Measurements from ENCODE around the gene AP5S1. TPM values are rescaled to one million over a fixed set of nuclear protein-coding genes. Genes with fewer than 3 reads are reported as not detected.
A peak's percentile ranks its signal among the peaks of the same experiment; 100 is the strongest.

AP5S1 gene
- total RNA-seq, 1 donor from 2014 or later: 13.8 TPM

DNA sequence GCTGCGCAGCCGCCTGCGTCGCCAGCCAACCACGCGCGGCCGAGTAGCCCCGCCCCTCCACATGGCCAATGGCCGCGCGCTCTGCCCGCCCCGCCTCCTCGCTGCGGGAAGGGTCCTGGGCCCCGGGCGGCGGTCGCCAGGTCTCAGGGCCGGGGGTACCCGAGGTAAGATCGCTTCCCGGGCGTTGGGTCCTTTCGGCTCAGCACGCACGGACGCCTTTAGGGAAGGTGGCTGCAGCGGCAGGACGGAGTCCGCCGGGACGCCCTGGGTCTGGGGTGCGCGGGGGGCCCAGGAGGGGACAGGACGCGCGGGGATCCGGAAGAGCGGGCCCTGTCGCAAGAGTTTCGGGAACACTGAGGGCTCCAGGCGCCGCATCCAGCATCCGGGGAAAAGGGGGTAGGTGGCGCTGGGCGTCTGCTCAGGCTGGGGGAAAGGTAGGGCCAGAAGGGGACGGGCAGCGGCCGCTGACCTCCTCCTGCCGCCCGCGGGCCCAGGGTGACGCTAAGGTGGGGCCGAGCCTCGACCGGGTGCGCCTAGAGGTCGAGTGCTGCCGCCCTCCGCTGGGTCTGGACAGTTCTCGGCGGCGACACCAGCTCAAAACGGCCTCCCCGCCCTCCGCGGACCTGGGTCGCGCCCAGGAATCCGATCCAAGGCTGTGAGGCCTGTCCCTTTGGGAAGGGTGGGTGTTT, 26.5 kb downstream of the AP5S1 start, which contains the start of gene MAVS:
MAVS (plus strand) TSS at position 95 of the 689 bp plus-strand sequence. CDS start 7,791 bp downstream, outside the sequence.
- TF ChIP-seq, protein P1, sequence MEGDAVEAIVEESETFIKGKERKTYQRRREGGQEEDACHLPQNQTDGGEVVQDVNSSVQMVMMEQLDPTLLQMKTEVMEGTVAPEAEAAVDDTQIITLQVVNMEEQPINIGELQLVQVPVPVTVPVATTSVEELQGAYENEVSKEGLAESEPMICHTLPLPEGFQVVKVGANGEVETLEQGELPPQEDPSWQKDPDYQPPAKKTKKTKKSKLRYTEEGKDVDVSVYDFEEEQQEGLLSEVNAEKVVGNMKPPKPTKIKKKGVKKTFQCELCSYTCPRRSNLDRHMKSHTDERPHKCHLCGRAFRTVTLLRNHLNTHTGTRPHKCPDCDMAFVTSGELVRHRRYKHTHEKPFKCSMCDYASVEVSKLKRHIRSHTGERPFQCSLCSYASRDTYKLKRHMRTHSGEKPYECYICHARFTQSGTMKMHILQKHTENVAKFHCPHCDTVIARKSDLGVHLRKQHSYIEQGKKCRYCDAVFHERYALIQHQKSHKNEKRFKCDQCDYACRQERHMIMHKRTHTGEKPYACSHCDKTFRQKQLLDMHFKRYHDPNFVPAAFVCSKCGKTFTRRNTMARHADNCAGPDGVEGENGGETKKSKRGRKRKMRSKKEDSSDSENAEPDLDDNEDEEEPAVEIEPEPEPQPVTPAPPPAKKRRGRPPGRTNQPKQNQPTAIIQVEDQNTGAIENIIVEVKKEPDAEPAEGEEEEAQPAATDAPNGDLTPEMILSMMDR (IDR thresholded peaks at IDR 0.05; ENCODE audit: unreplicated experiment): no peak
- peak within 1 kb of the TSS; percentile 84 for H3K4me3 Mint-ChIP-seq

DNA sequence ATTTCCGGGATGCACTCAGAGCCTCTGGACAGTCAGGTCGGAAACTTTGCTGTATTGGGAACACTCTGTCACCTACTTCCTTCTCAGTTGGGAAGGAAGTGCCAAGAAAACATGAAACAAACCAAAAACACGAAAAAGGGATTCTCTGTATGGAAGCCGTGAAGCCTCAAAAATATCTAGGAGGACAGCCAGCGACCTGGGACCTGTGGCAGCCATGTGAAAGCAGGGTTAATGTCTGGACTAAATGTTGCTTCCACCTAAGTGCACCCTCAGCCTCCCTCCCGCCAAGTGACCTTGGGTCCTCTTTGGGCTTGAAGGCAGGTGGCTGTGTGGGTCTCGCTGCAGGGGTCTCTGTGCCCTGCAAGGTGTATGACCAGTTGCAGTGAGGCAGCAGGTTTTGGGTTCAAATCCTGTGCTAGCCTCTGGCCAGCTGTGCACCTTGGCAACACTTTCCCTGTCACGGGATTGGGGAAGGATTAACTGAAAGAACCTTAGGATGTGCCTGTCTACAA, 27.1 kb downstream of the AP5S1 start:
- peak overlapping the region; percentile 84 for H3K4me3 Mint-ChIP-seq
- TF ChIP-seq, protein P1 (IDR thresholded peaks at IDR 0.05; ENCODE audit: unreplicated experiment): no peak
- peaks cover 8% of the 10 kb centered on the region for H3K36me3 Mint-ChIP-seq
- no peaks in the 10 kb centered on the region for H3K27me3 Mint-ChIP-seq (ENCODE audit: low read depth)
- H3K9me3 Mint-ChIP-seq: no peaks in the 10 kb centered on the region
- H3K4me1 Mint-ChIP-seq: peaks cover 18% of the 10 kb centered on the region
- no peak for DNase-seq (ENCODE audit: low spot score in 2 of 2, unreplicated experiment in 2 of 2)
- H3K27ac Mint-ChIP-seq: peak overlapping the region; percentile 93

More for the DNA sequence above, 26.5 kb downstream of the AP5S1 start, which contains the start of gene MAVS:
- Mint-ChIP-seq H3K27me3 (ENCODE audit: low read depth) (no peaks in the 10 kb centered on the region), H3K36me3 (peaks cover 8% of the 10 kb centered on the region), H3K4me1 (peaks cover 18% of the 10 kb centered on the region), H3K9me3 (no peaks in the 10 kb centered on the region), H3K27ac (peak within 1 kb of the TSS; percentile 93)
- peak; percentile 80 to 91 for DNase-seq (ENCODE audit: low spot score in 2 of 2, unreplicated experiment in 2 of 2)

DNA sequence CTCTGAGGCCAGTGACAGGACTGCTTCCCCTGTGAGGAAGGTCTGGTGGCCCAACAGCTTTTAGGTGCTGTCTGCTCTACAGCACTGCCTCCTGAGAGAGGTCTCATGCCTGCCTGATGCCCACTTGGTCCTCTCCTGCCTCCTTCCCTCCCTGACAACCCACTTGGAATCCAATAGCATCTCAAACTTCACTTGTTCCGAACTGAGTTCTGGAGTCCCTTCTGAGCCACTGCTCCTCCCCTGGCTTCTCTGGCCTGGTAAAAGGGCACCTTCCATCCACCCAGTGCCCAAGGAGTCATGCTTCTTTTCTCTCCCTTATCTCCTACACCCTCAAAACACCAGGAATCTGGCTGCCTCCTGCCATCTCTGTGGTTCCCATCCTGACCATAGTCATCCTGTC, 28.2 kb downstream of the AP5S1 start:
- H3K9me3 Mint-ChIP-seq: no peaks in the 10 kb centered on the region
- no peak for DNase-seq (ENCODE audit: low spot score in 2 of 2, unreplicated experiment in 2 of 2)
- TF ChIP-seq, protein P1 (IDR thresholded peaks at IDR 0.05; ENCODE audit: unreplicated experiment): no peak
- H3K27ac Mint-ChIP-seq: peak overlapping the region; percentile 72
- peaks cover 8% of the 10 kb centered on the region for H3K36me3 Mint-ChIP-seq
- peak overlapping the region; percentile 84 for H3K4me3 Mint-ChIP-seq
- H3K4me1 Mint-ChIP-seq: peaks cover 18% of the 10 kb centered on the region
- H3K27me3 Mint-ChIP-seq (ENCODE audit: low read depth): no peaks in the 10 kb centered on the region

DNA sequence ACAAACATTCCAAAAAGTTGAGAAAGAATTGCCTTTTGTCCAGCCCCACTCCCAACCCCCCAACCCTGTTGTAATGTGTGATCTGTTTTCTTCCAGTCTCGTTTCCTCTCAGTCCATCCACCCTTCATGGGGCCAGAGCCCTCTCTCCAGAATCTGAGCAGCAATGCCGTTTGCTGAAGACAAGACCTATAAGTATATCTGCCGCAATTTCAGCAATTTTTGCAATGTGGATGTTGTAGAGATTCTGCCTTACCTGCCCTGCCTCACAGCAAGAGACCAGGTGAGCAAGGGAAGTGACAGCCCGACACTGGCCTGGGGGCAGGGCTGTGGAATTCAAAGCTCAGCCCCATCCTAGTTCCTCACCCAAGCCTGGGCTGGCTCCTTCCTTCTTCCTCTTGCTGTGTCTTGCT, 34.1 kb downstream of the AP5S1 start:
- peaks cover 22% of the 10 kb centered on the region for H3K36me3 Mint-ChIP-seq
- H3K4me3 Mint-ChIP-seq: no peak overlapping the region
- no peaks in the 10 kb centered on the region for H3K9me3 Mint-ChIP-seq
- H3K27me3 Mint-ChIP-seq (ENCODE audit: low read depth): no peaks in the 10 kb centered on the region
- no peaks in the 10 kb centered on the region for H3K4me1 Mint-ChIP-seq
- DNase-seq (ENCODE audit: low spot score in 2 of 2, unreplicated experiment in 2 of 2): no peak
- H3K27ac Mint-ChIP-seq: no peak overlapping the region
- TF ChIP-seq, protein P1 (IDR thresholded peaks at IDR 0.05; ENCODE audit: unreplicated experiment): no peak

DNA sequence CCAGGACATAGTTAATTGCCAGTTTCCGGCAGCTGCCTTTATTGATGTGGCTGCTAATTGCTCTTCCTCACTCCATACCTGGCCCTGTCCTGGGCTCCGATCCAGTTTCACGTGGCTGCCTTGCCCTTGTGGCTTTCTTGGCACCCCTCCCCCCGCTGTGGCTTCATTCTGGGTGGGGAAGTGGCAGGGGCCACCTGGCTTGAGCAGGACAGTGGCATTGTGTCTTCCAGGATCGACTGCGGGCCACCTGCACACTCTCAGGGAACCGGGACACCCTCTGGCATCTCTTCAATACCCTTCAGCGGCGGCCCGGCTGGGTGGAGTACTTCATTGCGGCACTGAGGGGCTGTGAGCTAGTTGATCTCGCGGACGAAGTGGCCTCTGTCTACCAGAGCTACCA, 37.1 kb downstream of the AP5S1 start:
- Mint-ChIP-seq H3K27ac (no peak overlapping the region), H3K4me3 (no peak overlapping the region), H3K9me3 (no peaks in the 10 kb centered on the region), H3K27me3 (ENCODE audit: low read depth) (no peaks in the 10 kb centered on the region), H3K4me1 (no peaks in the 10 kb centered on the region), H3K36me3 (peaks cover 33% of the 10 kb centered on the region)
- no peak for DNase-seq (ENCODE audit: low spot score in 2 of 2, unreplicated experiment in 2 of 2)
- TF ChIP-seq, protein P1 (IDR thresholded peaks at IDR 0.05; ENCODE audit: unreplicated experiment): no peak
